Colonic mucosa (tissue), 4 donors: Measurements from ENCODE around the gene IQSEC1. TPM values are rescaled to one million over a fixed set of nuclear protein-coding genes. Genes with fewer than 3 reads are reported as not detected.

Experiments used
- DNase-seq: peaks from one replicate; pipeline ENCODE4 v3.0.0-alpha.2; 2020
- H3K27ac ChIP-seq: fragments of 200-600 bp; one replicate; pipeline ENCODE4 v1.8.0; 2021
- H3K27me3 ChIP-seq: fragments of 200-600 bp; one replicate; pipeline ENCODE4 v1.8.0; 2021
- H3K36me3 ChIP-seq: fragments of 200-600 bp; one replicate; pipeline ENCODE4 v1.8.0; 2021
- H3K4me1 ChIP-seq: fragments of 200-600 bp; one replicate; pipeline ENCODE4 v1.8.0; 2021; ENCODE audit warnings: mild to moderate bottlenecking
- H3K4me3 ChIP-seq: fragments of 200-600 bp; one replicate; pipeline ENCODE4 v1.8.0; 2021
- H3K9ac ChIP-seq, 2 donors: one replicate each; pipeline ENCODE4 v1.7.0; 2013; ENCODE audit warnings: control low read depth in 2 of 2, low read depth in 2 of 2, low read length in 2 of 2
- H3K9me3 ChIP-seq: fragments of 200-600 bp; one replicate; pipeline ENCODE4 v1.8.0; 2021
- intact Hi-C: fragments of 100-400 bp; cut with DNase I; formaldehyde crosslinking; loops from one replicate; pipeline ENCODE4 v1.14.1; 2022
- total RNA-seq, 2 donors: library from RNA; stranded (reverse); fragmentation: NEBNext Ultra II Directional in 1 of 2; extraction: Animal tissue kit (Norgen Biotek cat#: 25700) in 1 of 2; gene quantifications; one replicate each; pipeline ENCODE4 v1.2.1, GENCODE V29; 2021
- TF ChIP-seq, protein P1 (sequence below): fragments of 200-600 bp; IDR thresholded peaks from one replicate; pipeline ENCODE4 v1.8.0; 2022; ENCODE audit warnings: antibody characterized with exemption, mild to moderate bottlenecking
- donor health status: healthy.
- donor health status: DM: no; HTN: no; CAD: no.
- donor health status: DM: no; HTN: no; CAD: no.

The IQSEC1 gene
- total RNA-seq, 2 donors from 2014 or later = 14.8 to 19.2 TPM

DNA sequence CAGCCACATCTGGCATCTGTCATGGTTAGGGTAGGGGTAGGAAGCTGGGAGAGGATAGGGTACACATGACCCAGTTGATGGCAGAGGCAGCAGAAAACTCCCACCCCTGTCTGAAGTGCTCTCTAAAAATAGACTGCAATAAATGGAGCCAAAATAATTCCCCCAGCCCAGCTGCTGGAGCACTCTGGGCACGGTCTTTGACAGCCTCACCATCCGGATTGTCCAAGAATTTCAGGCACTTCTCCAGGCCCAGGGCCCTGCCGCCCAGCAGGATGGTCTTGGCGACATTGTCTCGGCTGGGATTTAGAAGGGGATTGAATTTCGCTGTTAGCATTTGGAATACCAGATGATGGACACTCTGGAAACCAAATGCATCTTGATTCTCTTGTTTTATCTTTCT, 103.7 kb downstream of the IQSEC1 start:
- intact Hi-C loops = no loop called here
- Histone ChIP-seq H3K27me3 (no peaks in the 10 kb centered on the region), H3K9me3 (no peaks in the 10 kb centered on the region), H3K27ac (no peak overlapping the region), H3K4me3 (no peak overlapping the region), H3K9ac (no peak overlapping the region), H3K36me3 (no peaks in the 10 kb centered on the region), H3K4me1 (peaks cover 15% of the 10 kb centered on the region)
- TF ChIP-seq, protein P1, sequence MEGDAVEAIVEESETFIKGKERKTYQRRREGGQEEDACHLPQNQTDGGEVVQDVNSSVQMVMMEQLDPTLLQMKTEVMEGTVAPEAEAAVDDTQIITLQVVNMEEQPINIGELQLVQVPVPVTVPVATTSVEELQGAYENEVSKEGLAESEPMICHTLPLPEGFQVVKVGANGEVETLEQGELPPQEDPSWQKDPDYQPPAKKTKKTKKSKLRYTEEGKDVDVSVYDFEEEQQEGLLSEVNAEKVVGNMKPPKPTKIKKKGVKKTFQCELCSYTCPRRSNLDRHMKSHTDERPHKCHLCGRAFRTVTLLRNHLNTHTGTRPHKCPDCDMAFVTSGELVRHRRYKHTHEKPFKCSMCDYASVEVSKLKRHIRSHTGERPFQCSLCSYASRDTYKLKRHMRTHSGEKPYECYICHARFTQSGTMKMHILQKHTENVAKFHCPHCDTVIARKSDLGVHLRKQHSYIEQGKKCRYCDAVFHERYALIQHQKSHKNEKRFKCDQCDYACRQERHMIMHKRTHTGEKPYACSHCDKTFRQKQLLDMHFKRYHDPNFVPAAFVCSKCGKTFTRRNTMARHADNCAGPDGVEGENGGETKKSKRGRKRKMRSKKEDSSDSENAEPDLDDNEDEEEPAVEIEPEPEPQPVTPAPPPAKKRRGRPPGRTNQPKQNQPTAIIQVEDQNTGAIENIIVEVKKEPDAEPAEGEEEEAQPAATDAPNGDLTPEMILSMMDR = no peak
- no peak for DNase-seq

DNA sequence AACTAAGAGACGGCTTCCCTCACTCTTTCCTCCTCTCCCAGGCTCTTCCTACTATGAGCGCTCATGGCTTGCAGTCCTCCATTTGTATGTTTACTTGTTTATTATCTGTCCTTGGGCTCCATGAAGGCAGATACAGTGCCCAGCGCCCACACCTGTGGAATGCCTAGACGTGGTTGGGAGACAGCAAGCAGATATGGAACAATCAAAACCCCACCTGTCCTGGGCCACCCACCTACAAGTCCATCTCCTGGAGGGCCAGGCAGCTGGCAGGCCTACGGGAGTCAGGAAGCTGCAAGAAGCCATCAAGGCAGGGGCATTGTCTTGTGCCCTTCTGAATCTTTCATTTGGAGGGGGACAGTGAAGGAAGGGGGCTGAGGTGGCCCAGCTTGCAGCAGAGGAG, 104.7 kb downstream of the IQSEC1 start:
- H3K4me1 ChIP-seq = peaks cover 18% of the 10 kb centered on the region
- no peaks in the 10 kb centered on the region for H3K27me3 ChIP-seq
- H3K36me3 ChIP-seq = no peaks in the 10 kb centered on the region
- no peaks in the 10 kb centered on the region for H3K9me3 ChIP-seq
- intact Hi-C loops = no loop called here
- no peak overlapping the region for H3K9ac ChIP-seq
- DNase-seq = no peak
- H3K27ac ChIP-seq = no peak overlapping the region
- peak overlapping the region; percentile 13 for H3K4me3 ChIP-seq
- TF ChIP-seq, protein P1 = no peak

GRCh38 chr3:12967606-12968351, 105.5 kb downstream of the IQSEC1 start:
- peak; percentile 89 for DNase-seq
- no peaks in the 10 kb centered on the region for H3K9me3 ChIP-seq
- H3K4me1 ChIP-seq = peaks cover 18% of the 10 kb centered on the region
- H3K4me3 ChIP-seq = peak overlapping the region; percentile 83
- no peaks in the 10 kb centered on the region for H3K36me3 ChIP-seq
- H3K27ac ChIP-seq = peak overlapping the region; percentile 69
- intact Hi-C loops = no loop called here
- H3K9ac ChIP-seq = peak overlapping the region; percentile 23 to 92
- TF ChIP-seq, protein P1 = no peak
- no peaks in the 10 kb centered on the region for H3K27me3 ChIP-seq

- peak overlapping the region; percentile 69 for H3K27ac ChIP-seq
- TF ChIP-seq, protein P1 = no peak
- peak; percentile 34 for DNase-seq
- H3K27me3 ChIP-seq = no peaks in the 10 kb centered on the region
- peak overlapping the region; percentile 78 to 92 for H3K9ac ChIP-seq
- no peaks in the 10 kb centered on the region for H3K36me3 ChIP-seq
- H3K9me3 ChIP-seq = no peaks in the 10 kb centered on the region
- intact Hi-C loops = no loop called here
- peaks cover 18% of the 10 kb centered on the region for H3K4me1 ChIP-seq
- H3K4me3 ChIP-seq = peak overlapping the region; percentile 83
Observed at GRCh38 chr3:12966847-12967605, 106.2 kb downstream of the IQSEC1 start.

GRCh38 chr3:12965999-12966846, 107.0 kb downstream of the IQSEC1 start:
- DNase-seq = no peak
- Histone ChIP-seq H3K36me3 (no peaks in the 10 kb centered on the region), H3K9ac (peak overlapping the region; percentile 78 to 92), H3K4me1 (peaks cover 18% of the 10 kb centered on the region), H3K9me3 (no peaks in the 10 kb centered on the region), H3K27ac (no peak overlapping the region), H3K4me3 (peak overlapping the region; percentile 83), H3K27me3 (no peaks in the 10 kb centered on the region)
- TF ChIP-seq, protein P1 = no peak
- intact Hi-C loops = no loop called here
